Naive thymus-derived CD4-positive, alpha-beta T cell (primary cell): ENCODE measurements around the gene UCP3. TPM values are rescaled to one million over a fixed set of nuclear protein-coding genes. Genes with fewer than 3 reads are reported as not detected.
A peak's percentile ranks its signal among the peaks of the same experiment; 100 is the strongest.

Experiments used
- ATAC-seq: fragments of 150-1000 bp; cut with Tn5 transposase; 2 replicates; pipeline ENCODE4 v1.10.0; 2021; ENCODE audit warnings: mild to moderate bottlenecking, moderate library complexity
- CTCF ChIA-PET: fragments of 350-600 bp; sonication (Branson Sonifier 250); formaldehyde crosslinking; loops from one replicate; lab custom pipeline; 2021; ENCODE audit warnings: antibody characterized with exemption; lab: Charles Lee
- POLR2A ChIA-PET: fragments of 350-600 bp; sonication (Branson Sonifier 250); formaldehyde crosslinking; loops from one replicate; lab custom pipeline; 2021; ENCODE audit warnings: antibody characterized with exemption, inconsistent platforms; lab: Charles Lee
- DNase-seq, 9 donors: peaks; one replicate each; pipeline versions ENCODE4 v3.0.0 to v3.0.0-alpha.2; 2020 to 2022; ENCODE audit warnings: mixed read lengths in 1 of 9
- H3K27ac ChIP-seq: one replicate; pipeline ENCODE4 v1.7.0; 2013; ENCODE audit warnings: mild to moderate bottlenecking, low read depth, low read length, moderate library complexity
- H3K27me3 ChIP-seq, 2 donors: one replicate each; pipeline ENCODE4 v1.7.0; 2013; ENCODE audit warnings: low read length in 2 of 2, mild to moderate bottlenecking in 2 of 2, moderate library complexity in 2 of 2; ENCODE audit not compliant: control insufficient read depth in 2 of 2, insufficient read depth in 2 of 2
- H3K36me3 ChIP-seq, 3 experiments: 1 replicate in 2 of 3; 2 replicates in 1 of 3; pipeline ENCODE4 v1.7.0; 2013; ENCODE audit warnings: low read length in 3 of 3, mild to moderate bottlenecking in 3 of 3, moderate library complexity in 1 of 3; ENCODE audit not compliant: insufficient read depth in 3 of 3, control insufficient read depth in 2 of 3
- H3K4me1 ChIP-seq, 2 donors: one replicate each; pipeline ENCODE4 v1.7.0; 2013; ENCODE audit warnings: low read length in 2 of 2, mild to moderate bottlenecking in 2 of 2, moderate library complexity in 1 of 2; ENCODE audit not compliant: control insufficient read depth in 2 of 2, insufficient read depth in 2 of 2
- H3K4me3 ChIP-seq: 2 replicates; pipeline ENCODE4 v1.7.0; 2013; ENCODE audit warnings: mild to moderate bottlenecking, low read length
- H3K9me3 ChIP-seq, 3 experiments: 1 replicate in 2 of 3; 2 replicates in 1 of 3; pipeline ENCODE4 v1.7.0; 2013; ENCODE audit warnings: low read length in 3 of 3; ENCODE audit not compliant: control insufficient read depth in 2 of 3
- H3K27ac Mint-ChIP-seq, 9 donors: one replicate each; pipeline ENCODE4 v1.8.0; 2020 to 2022; ENCODE audit warnings: mixed read lengths in 9 of 9, mild to moderate bottlenecking in 8 of 9, moderate library complexity in 5 of 9, inconsistent platforms in 2 of 9
- H3K27me3 Mint-ChIP-seq, 5 donors: one replicate each; pipeline ENCODE4 v1.8.0; 2021 to 2022; ENCODE audit warnings: mixed read lengths in 5 of 5, mild to moderate bottlenecking in 1 of 5
- H3K36me3 Mint-ChIP-seq, 5 donors: one replicate each; pipeline ENCODE4 v1.8.0; 2020 to 2022; ENCODE audit warnings: mixed read lengths in 5 of 5, mild to moderate bottlenecking in 3 of 5, inconsistent platforms in 1 of 5
- H3K4me1 Mint-ChIP-seq, 7 donors: one replicate each; pipeline ENCODE4 v1.8.0; 2020 to 2022; ENCODE audit warnings: mixed read lengths in 7 of 7, mild to moderate bottlenecking in 3 of 7, inconsistent platforms in 1 of 7
- H3K4me3 Mint-ChIP-seq, 10 donors: one replicate each; pipeline ENCODE4 v1.8.0; 2020 to 2022; ENCODE audit warnings: mild to moderate bottlenecking in 10 of 10, mixed read lengths in 10 of 10, moderate library complexity in 6 of 10, inconsistent platforms in 2 of 10
- H3K9me3 Mint-ChIP-seq, 11 donors: one replicate each; pipeline ENCODE4 v1.8.0; 2020 to 2022; ENCODE audit warnings: mixed read lengths in 11 of 11, mild to moderate bottlenecking in 4 of 11, inconsistent platforms in 1 of 11, moderate library complexity in 1 of 11
- intact Hi-C, 2 donors: fragments of 100-400 bp; cut with micrococcal nuclease; formaldehyde crosslinking; loops; one replicate each; pipeline ENCODE4 v1.15.1; 2023
- polyA plus RNA-seq, 2 donors: library from polyadenylated mRNA; unstranded; fragments of 300-500 nt; fragmentation: Illumina TruSeq; gene quantifications; one replicate each; pipeline ENCODE4 v1.2.3, GENCODE V29; 2021
- total RNA-seq, 6 experiments: library from RNA in 5 of 6; stranded (reverse) in 5 of 6; gene quantifications; 1 replicate in 5 of 6; 2 replicates in 1 of 6; pipeline ENCODE4 v1.2.3 and lab custom pipeline; 2021 to 2026

The UCP3 gene
- total and polyA plus RNA-seq, 7 experiments from 2014 or later = 0.41 to 10.5 (median 6.1) TPM

DNA sequence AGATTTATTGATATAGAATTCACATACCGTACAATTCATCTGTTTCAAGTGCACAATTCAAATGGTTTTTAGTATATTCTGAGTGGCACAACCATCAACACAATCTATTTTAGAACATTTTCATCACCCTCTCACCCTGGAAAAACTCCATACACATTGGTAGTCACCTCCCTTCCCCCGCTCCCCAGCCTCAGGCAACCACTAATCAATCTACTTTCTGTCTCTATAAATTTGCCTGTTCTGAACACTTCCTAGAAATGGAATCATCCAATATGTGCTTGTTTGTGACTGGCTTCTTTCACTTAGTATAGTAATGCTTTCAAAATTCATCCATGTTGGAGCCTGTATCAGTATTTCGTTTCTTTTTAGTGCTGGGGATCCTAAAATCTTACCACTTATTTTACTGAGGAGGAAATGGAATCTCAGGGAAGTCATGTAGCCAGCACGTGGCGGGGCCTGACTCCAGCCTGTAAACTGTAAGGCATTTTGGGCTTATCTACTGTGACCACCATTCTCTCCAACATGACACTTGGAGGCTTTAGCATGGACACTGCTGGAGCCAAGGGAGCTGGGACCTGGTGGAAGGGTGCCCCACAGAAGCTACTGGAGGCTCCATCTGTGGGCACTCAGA is 905 bp upstream of the UCP3 start:
- DNase-seq (no peak), ATAC-seq (no peak)
- CTCF ChIA-PET = interaction anchor here (0.5 to 1.4 kb wide), 4 partner anchors 15 to 216 kb away, joined by 3 to 4 read pairs (median 4); no protein-coding TSS in a partner anchor
- Histone ChIP-seq H3K36me3 (no peaks in the 10 kb centered on the region), H3K27ac (peak overlapping the region; percentile 61), H3K4me3 (no peak overlapping the region), H3K4me1 (peaks cover 88 to 95% of the 10 kb centered on the region in 2 donors), H3K9me3 (no peaks in the 10 kb centered on the region), H3K27me3 (no peaks in the 10 kb centered on the region)
- peaks cover 0 to 12% (median 0%) of the 10 kb centered on the region in 5 donors for H3K36me3 Mint-ChIP-seq
- peaks cover 47 to 99% (median 87%) of the 10 kb centered on the region in 7 donors for H3K4me1 Mint-ChIP-seq
- intact Hi-C loops = loop anchor here in 1 of 2 donors (1.0 to 2.0 kb wide), 2 partner anchors 15 to 45 kb away; no protein-coding TSS in a partner anchor
- H3K9me3 Mint-ChIP-seq = no peaks in the 10 kb centered on the region
- POLR2A ChIA-PET = interaction anchor here (0.6 to 14.0 kb wide), 10 partner anchors 10 to 49 kb away, joined by 3 to 237 read pairs (median 6); partner anchors contain the start of gene UCP2
- peak overlapping the region; percentile 80 to 98 (median 94) for H3K27ac Mint-ChIP-seq
- no peaks in the 10 kb centered on the region for H3K27me3 Mint-ChIP-seq
- H3K4me3 Mint-ChIP-seq = peak overlapping the region in 7 of 10 donors; percentile 52 to 81 (median 68)

DNA sequence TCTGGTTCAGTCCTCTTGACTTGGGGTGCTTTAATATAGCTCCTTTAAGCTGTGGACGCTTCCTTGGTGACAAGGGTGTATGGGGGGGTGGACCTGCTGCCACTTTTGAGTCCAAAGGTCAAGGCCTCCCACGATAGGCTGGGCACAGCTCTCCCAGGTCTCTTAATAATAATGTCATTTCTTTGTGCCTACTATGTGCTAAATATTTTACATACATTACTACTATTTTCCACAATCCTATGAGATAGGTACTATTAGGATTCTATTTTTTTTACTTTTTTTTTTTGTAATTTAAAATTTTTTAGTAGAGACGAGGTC is 304 bp upstream of the UCP3 start:
- Histone ChIP-seq H3K9me3 (no peaks in the 10 kb centered on the region), H3K36me3 (no peaks in the 10 kb centered on the region), H3K27ac (peak overlapping the region; percentile 48), H3K4me3 (no peak overlapping the region), H3K27me3 (no peaks in the 10 kb centered on the region), H3K4me1 (peaks cover 92 to 95% of the 10 kb centered on the region in 2 donors)
- ChIA-PET CTCF (no interaction called here), POLR2A (interaction anchor here (0.6 to 13.4 kb wide), 6 partner anchors 14 to 49 kb away, joined by 3 to 237 read pairs (median 13); partner anchors contain the start of gene UCP2)
- peaks cover 0 to 12% (median 0%) of the 10 kb centered on the region in 5 donors for H3K36me3 Mint-ChIP-seq
- H3K4me3 Mint-ChIP-seq = peak overlapping the region in 6 of 10 donors; percentile 23 to 66 (median 38)
- no peaks in the 10 kb centered on the region for H3K27me3 Mint-ChIP-seq
- DNase-seq (no peak), ATAC-seq (no peak)
- H3K4me1 Mint-ChIP-seq = peaks cover 48 to 99% (median 87%) of the 10 kb centered on the region in 7 donors
- H3K27ac Mint-ChIP-seq = peak overlapping the region; percentile 76 to 96 (median 89)
- H3K9me3 Mint-ChIP-seq = no peaks in the 10 kb centered on the region
- intact Hi-C loops = no loop called here

DNA sequence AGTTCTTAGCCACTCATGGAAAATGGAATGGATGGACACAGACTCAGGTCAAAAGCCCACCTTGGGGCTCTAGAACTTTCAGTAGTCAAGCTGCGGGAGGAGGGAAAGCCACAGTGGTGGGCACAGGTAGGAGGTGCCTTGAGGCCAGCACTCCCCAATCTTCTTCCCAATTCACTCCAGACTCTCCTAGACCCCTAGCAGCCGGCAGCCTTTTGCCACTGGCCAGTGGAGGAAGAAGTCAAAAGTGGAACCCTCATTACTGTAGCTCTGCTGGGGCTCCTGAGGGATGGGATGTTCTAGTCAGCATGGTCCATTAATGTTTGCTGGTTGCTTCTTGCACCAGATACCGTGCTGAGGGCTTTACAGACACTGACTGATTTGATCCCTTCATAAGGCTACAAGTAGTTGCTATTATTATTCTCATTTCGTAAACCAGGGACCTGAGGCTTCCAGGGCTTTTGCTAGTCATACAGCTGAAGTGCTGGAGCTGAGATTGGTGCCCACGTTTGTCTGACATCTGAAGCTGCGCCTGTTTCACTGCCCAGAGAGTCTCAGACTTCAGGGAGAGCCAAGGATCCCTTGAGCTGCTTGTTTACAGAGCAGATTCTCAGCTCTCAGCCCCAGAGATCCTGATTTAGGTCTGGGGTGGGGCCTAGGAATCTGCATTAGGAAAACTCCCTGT is 1.1 kb downstream of the UCP3 start:
- H3K4me1 ChIP-seq = peaks cover 88 to 90% of the 10 kb centered on the region in 2 donors
- ATAC-seq = no peak
- ChIA-PET POLR2A (interaction anchor here (0.7 to 13.4 kb wide), 5 partner anchors 8 to 40 kb away, joined by 3 to 237 read pairs (median 21); partner anchors contain the start of gene UCP2), CTCF (interaction anchor here (0.9 to 1.8 kb wide), 2 partner anchors 27 to 44 kb away, joined by 3 to 5 read pairs; no protein-coding TSS in a partner anchor)
- H3K36me3 ChIP-seq = peaks cover 0 to 9% (median 0%) of the 10 kb centered on the region in 3 experiments
- Mint-ChIP-seq H3K27me3 (no peaks in the 10 kb centered on the region), H3K9me3 (no peaks in the 10 kb centered on the region), H3K27ac (peak overlapping the region; percentile 76 to 96 (median 89)), H3K4me1 (peaks cover 56 to 99% (median 95%) of the 10 kb centered on the region in 7 donors), H3K4me3 (peak overlapping the region in 5 of 10 donors; percentile 32 to 74 (median 43)), H3K36me3 (peaks cover 5 to 21% (median 5%) of the 10 kb centered on the region in 5 donors)
- H3K4me3 ChIP-seq = no peak overlapping the region
- H3K9me3 ChIP-seq = no peaks in the 10 kb centered on the region
- peak overlapping the region; percentile 48 for H3K27ac ChIP-seq
- intact Hi-C loops = no loop called here
- no peak for DNase-seq
- H3K27me3 ChIP-seq = no peaks in the 10 kb centered on the region

DNA sequence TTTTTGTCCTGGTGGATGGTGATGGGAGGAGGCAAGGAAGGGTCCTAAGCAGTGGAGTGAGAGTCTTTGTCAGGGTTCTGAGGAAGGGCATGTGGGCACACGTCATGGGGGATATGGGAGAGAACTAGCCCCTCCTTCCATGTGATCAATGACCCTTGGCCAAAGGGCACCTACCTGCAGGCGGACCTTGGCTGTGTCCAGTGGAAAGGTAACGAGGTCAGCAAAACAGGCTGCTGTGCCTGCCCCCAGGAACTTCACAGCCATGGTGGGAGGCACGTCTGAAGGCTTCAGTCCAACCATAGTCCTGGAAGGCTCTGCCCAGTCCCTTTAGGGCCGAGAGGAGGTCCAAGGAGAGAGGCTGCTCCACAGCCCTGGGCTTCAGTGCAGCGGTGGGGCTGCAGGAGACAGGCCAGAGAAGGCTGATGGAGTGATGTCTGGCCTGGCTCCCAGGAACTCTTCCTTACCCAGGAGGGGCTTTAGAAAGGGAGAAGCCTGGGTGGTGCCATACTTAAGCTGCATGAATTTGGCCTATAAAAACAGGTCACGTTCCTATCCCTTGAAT is 2.1 kb downstream of the UCP3 start:
- POLR2A ChIA-PET = interaction anchor here (0.7 to 13.4 kb wide), 4 partner anchors 9 to 35 kb away, joined by 3 to 237 read pairs (median 31); partner anchors contain the start of gene UCP2
- Histone ChIP-seq H3K4me1 (peaks cover 78 to 80% of the 10 kb centered on the region in 2 donors), H3K9me3 (no peaks in the 10 kb centered on the region), H3K36me3 (peaks cover 0 to 11% (median 0%) of the 10 kb centered on the region in 3 experiments), H3K27ac (peak overlapping the region; percentile 75), H3K27me3 (no peaks in the 10 kb centered on the region), H3K4me3 (no peak overlapping the region)
- Mint-ChIP-seq H3K27me3 (no peaks in the 10 kb centered on the region), H3K9me3 (no peaks in the 10 kb centered on the region), H3K4me3 (peak overlapping the region in 9 of 10 donors; percentile 10 to 87 (median 43)), H3K36me3 (peaks cover 5 to 24% (median 6%) of the 10 kb centered on the region in 5 donors), H3K27ac (peak overlapping the region; percentile 25 to 99 (median 94)), H3K4me1 (peaks cover 58 to 95% (median 87%) of the 10 kb centered on the region in 7 donors)
- intact Hi-C loops = no loop called here
- DNase-seq (peak in 1 of 9 donors; percentile 20), ATAC-seq (no peak)
- CTCF ChIA-PET = interaction anchor here (1.8 kb wide), 1 partner anchor 26 kb away, joined by 5 read pairs; no protein-coding TSS in a partner anchor

DNA sequence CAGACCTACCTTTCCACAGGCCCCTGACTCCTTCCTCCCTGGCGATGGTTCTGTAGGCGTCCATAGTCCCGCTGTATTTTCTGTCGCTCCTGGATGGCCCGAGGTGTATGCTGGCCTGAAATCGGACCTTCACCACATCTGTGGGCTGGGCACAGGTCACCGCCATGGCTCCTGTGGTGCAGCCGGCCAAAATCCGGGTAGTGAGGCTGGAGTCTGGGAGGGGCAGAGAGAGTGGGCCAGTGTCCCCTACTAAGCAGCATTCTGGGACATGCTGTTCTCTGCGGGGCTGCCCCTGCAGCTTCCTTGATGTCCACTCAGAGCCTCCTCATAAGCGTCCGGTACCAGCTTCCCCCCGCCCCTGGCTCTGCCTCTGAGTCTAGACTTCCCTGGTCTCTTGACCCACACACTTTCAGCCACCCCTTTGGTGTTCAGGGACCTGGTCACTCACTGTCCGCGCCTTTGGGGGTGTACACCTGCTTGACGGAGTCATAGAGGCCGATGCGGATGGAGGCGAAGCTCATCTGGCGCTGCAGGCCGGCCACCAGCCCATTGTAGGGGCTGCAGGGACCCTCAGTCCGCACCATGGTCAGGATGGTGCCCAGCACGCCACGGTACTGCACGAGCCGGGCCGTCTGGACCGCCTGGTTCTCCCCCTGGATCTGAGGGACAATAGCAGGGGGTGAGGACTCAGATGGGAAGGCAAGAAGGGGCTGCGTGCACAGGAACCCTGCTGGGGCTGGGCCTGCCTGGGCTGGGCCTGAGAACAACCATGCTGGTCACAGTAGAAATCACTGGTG is 3.0 kb downstream of the UCP3 start:
- CTCF ChIA-PET = interaction anchor here (1.0 to 2.6 kb wide), 10 partner anchors 11 to 45 kb away, joined by 3 to 24 read pairs (median 8); partner anchors contain the start of gene UCP2
- H3K4me1 Mint-ChIP-seq = peaks cover 51 to 91% (median 82%) of the 10 kb centered on the region in 7 donors

More for the DNA sequence above, 3.0 kb downstream of the UCP3 start:
- POLR2A ChIA-PET = interaction anchor here (0.6 to 31.1 kb wide), 6 partner anchors 9 to 31 kb away, joined by 3 to 1403 read pairs (median 14); partner anchors contain the start of gene UCP2
- Mint-ChIP-seq H3K9me3 (no peaks in the 10 kb centered on the region), H3K4me3 (peak overlapping the region in 9 of 10 donors; percentile 79 to 91 (median 83)), H3K36me3 (peaks cover 5 to 27% (median 12%) of the 10 kb centered on the region in 5 donors), H3K27me3 (no peaks in the 10 kb centered on the region), H3K27ac (peak overlapping the region; percentile 92 to 99 (median 96))
- intact Hi-C loops = loop anchor here (1.0 to 2.0 kb wide), 8 partner anchors 11 to 42 kb away; no protein-coding TSS in a partner anchor
- Histone ChIP-seq H3K9me3 (no peaks in the 10 kb centered on the region), H3K4me1 (peaks cover 69 to 71% of the 10 kb centered on the region in 2 donors), H3K4me3 (peak overlapping the region; percentile 29), H3K27me3 (no peaks in the 10 kb centered on the region), H3K27ac (peak overlapping the region; percentile 75), H3K36me3 (peaks cover 0 to 11% (median 0%) of the 10 kb centered on the region in 3 experiments)
- DNase-seq (peak in 1 of 9 donors; percentile 20), ATAC-seq (no peak)
